ENCODE results near the gene TRNT1. TPM values are rescaled to one million over a fixed set of nuclear protein-coding genes. Genes with fewer than 3 reads are reported as not detected.

TRNT1 gene
- total RNA-seq, 1 donor from 2014 or later: 34.4 TPM

DNA sequence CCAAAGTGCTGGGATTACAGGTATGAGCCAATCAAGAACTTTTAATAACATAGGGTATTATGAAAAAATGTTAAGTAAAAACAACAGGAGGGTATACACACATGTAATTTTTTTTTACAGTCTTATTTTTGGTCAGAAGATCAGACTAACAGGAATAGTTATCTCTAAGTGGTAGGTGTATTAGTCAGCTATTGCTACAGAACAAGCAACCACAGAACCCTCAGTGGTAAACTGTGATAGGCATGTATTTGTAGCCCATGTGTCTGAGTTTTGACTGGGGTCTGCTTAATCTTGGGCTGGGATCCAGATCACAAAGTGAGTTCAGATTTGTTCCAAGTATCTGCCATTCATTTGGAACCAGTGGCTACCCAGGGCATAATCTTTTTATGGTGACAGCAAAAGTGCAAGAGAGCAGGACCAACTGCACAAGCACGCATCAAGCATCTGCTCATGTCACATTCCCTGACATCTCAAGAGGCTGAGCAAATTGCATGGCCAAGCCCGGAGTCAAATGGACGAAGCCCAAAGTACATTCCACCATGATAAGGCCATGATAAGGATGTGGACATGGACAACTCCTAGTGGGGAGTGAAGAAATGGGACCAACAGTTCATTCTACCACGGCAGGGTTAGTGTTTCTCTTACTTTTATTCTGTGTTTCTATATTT lies 13.6 kb upstream of the TRNT1 start:
- Mint-ChIP-seq H3K9me3 (peaks cover 9% of the 10 kb centered on the region), H3K4me1 (peaks cover 4% of the 10 kb centered on the region), H3K4me3 (no peak overlapping the region), H3K36me3 (no peaks in the 10 kb centered on the region), H3K27me3 (ENCODE audit: low read depth) (peaks cover 5% of the 10 kb centered on the region), H3K27ac (no peak overlapping the region)
- DNase-seq (ENCODE audit: low spot score in 2 of 2, unreplicated experiment in 2 of 2): no peak
- TF ChIP-seq, protein P1, sequence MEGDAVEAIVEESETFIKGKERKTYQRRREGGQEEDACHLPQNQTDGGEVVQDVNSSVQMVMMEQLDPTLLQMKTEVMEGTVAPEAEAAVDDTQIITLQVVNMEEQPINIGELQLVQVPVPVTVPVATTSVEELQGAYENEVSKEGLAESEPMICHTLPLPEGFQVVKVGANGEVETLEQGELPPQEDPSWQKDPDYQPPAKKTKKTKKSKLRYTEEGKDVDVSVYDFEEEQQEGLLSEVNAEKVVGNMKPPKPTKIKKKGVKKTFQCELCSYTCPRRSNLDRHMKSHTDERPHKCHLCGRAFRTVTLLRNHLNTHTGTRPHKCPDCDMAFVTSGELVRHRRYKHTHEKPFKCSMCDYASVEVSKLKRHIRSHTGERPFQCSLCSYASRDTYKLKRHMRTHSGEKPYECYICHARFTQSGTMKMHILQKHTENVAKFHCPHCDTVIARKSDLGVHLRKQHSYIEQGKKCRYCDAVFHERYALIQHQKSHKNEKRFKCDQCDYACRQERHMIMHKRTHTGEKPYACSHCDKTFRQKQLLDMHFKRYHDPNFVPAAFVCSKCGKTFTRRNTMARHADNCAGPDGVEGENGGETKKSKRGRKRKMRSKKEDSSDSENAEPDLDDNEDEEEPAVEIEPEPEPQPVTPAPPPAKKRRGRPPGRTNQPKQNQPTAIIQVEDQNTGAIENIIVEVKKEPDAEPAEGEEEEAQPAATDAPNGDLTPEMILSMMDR (IDR thresholded peaks at IDR 0.05; ENCODE audit: unreplicated experiment): no peak

GRCh38 chr3:3117651-3118050 lies 9.1 kb upstream of the TRNT1 start:
- H3K36me3 Mint-ChIP-seq: no peaks in the 10 kb centered on the region
- H3K27me3 Mint-ChIP-seq (ENCODE audit: low read depth): peaks cover 3% of the 10 kb centered on the region
- no peak overlapping the region for H3K27ac Mint-ChIP-seq
- H3K4me3 Mint-ChIP-seq: no peak overlapping the region
- H3K4me1 Mint-ChIP-seq: peaks cover 2% of the 10 kb centered on the region
- DNase-seq (ENCODE audit: low spot score in 2 of 2, unreplicated experiment in 2 of 2): no peak
- peaks cover 9% of the 10 kb centered on the region for H3K9me3 Mint-ChIP-seq
- TF ChIP-seq, protein P1 (IDR thresholded peaks at IDR 0.05; ENCODE audit: unreplicated experiment): no peak

- TF ChIP-seq, protein P1 (IDR thresholded peaks at IDR 0.05; ENCODE audit: unreplicated experiment): no peak
- no peak overlapping the region for H3K27ac Mint-ChIP-seq
These were observed 7.3 kb upstream of the TRNT1 start for GRCh38 chr3:3119393-3119851.

GRCh38 chr3:3125977-3126376 lies 763 bp upstream of the TRNT1 start:
- no peak for DNase-seq (ENCODE audit: low spot score in 2 of 2, unreplicated experiment in 2 of 2)
- peaks cover 8% of the 10 kb centered on the region for H3K36me3 Mint-ChIP-seq
- H3K4me1 Mint-ChIP-seq: peaks cover 26% of the 10 kb centered on the region
- peak overlapping the region; percentile 95 for H3K4me3 Mint-ChIP-seq
- H3K27ac Mint-ChIP-seq: peak overlapping the region; percentile 98
- no peaks in the 10 kb centered on the region for H3K9me3 Mint-ChIP-seq
- peaks cover 1% of the 10 kb centered on the region for H3K27me3 Mint-ChIP-seq (ENCODE audit: low read depth)
- TF ChIP-seq, protein P1 (IDR thresholded peaks at IDR 0.05; ENCODE audit: unreplicated experiment): no peak

More at GRCh38 chr3:3119393-3119851, 7.3 kb upstream of the TRNT1 start:
- Mint-ChIP-seq H3K27me3 (ENCODE audit: low read depth) (peaks cover 3% of the 10 kb centered on the region), H3K9me3 (peaks cover 9% of the 10 kb centered on the region), H3K4me1 (peaks cover 2% of the 10 kb centered on the region), H3K36me3 (no peaks in the 10 kb centered on the region), H3K4me3 (no peak overlapping the region)
- no peak for DNase-seq (ENCODE audit: low spot score in 2 of 2, unreplicated experiment in 2 of 2)

- Mint-ChIP-seq H3K27ac (peak overlapping the region; percentile 98), H3K36me3 (peaks cover 13% of the 10 kb centered on the region), H3K4me3 (peak overlapping the region; percentile 95), H3K9me3 (no peaks in the 10 kb centered on the region), H3K4me1 (peaks cover 26% of the 10 kb centered on the region), H3K27me3 (ENCODE audit: low read depth) (no peaks in the 10 kb centered on the region)
- no peak for DNase-seq (ENCODE audit: low spot score in 2 of 2, unreplicated experiment in 2 of 2)
- TF ChIP-seq, protein P1 (IDR thresholded peaks at IDR 0.05; ENCODE audit: unreplicated experiment): no peak
These were observed 781 bp downstream of the TRNT1 start for GRCh38 chr3:3127432-3128010.

All from mesothelial cell of epicardium (in vitro differentiated cells).